ENCODE results near the gene LRRC8C.

DNA sequence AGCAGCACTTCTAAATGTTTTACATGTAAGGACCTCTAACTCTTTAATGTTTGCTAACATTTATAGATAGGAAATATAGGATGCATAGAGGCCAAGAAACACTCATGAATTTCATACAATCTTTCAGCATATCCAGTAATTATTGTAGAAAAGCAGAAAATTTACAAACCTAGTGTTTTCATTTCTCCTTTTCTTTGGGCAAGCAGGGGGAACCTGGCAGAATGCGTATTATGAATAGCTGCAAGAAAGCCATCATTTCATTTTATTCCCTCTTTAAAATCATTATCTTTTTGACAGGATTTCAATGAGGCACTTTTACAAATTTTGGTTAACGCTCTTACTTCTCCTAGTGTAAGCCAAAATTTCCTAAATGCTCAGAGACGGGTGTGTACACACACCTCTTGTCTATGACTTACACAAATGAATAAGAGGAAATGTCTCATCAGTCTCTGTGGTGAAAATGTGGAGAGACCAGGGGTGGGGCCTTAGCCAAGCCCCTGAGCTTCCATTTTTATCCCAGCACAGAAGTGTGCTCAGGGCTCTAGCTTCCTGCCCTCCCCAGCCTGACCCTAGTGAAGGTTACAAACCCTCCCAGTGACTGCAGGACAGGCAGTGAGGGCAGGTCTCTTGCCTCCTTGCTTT lies 91.6 kb downstream of the LRRC8C start:
- TF ChIP-seq YY1 (IDR thresholded peaks at IDR 0.05; ENCODE audit: low read depth, low read length), result no peak
- TF ChIP-seq KDM1A (IDR thresholded peaks at IDR 0.05; ENCODE audit: borderline replicate concordance), result no peak
- no peak for TF ChIP-seq NFYB (IDR thresholded peaks at IDR 0.05; ENCODE audit: insufficient read depth, low read depth, low read length)
- TF ChIP-seq ATF3 (IDR thresholded peaks at IDR 0.05; ENCODE audit: borderline replicate concordance, extremely low read depth, low read depth, low read length), result no peak
- TF ChIP-seq SRF (IDR thresholded peaks at IDR 0.05; ENCODE audit: low read depth in 2 of 2, low read length in 2 of 2), result no peak
- no peak for TF ChIP-seq POLR2A (IDR thresholded peaks at IDR 0.05; ENCODE audit: low read depth, low read length)
